Endothelial cell of umbilical vein (primary cell): ENCODE data around the gene ATP10A. TPM values are rescaled to one million over a fixed set of nuclear protein-coding genes. Genes with fewer than 3 reads are reported as not detected.

Experiments used
- BruUV-seq: library from RNA; stranded (reverse); fragments of 400-500 nt; replicated peaks from 2 replicates; lab custom pipeline; 2021; lab: Mats Ljungman, UMichigan
- CTCF ChIA-PET: fragments of 300-600, 350-600 bp; sonication (Branson Sonifier 250); formaldehyde crosslinking; loops from one replicate; lab custom pipeline; 2021; ENCODE audit warnings: antibody characterized with exemption, inconsistent platforms; lab: Charles Lee
- POLR2A ChIA-PET: fragments of 300-600, 350-600 bp; sonication (Branson Sonifier 250); formaldehyde crosslinking; loops from one replicate; lab custom pipeline; 2021; ENCODE audit warnings: antibody characterized with exemption, inconsistent platforms; lab: Charles Lee
- DNase-seq: peaks from one replicate; pipeline ENCODE4 v3.0.0-alpha.2; 2011; ENCODE audit warnings: low read depth, low spot score
- FAIRE-seq: peaks from 2 replicates; lab custom pipeline; 2011; peaks lifted over from hg19 to GRCh38; lab: Jason Lieb, UNC
- H2AFZ ChIP-seq: 2 replicates; pipeline ENCODE4 v1.6.0; 2012; ENCODE audit warnings: low read depth, low read length, control low read depth, inconsistent platforms
- H3K27ac ChIP-seq: 2 replicates; pipeline ENCODE4 v1.5.1; 2011; ENCODE audit warnings: low read depth, mild to moderate bottlenecking, control low read depth, low read length, moderate library complexity; ENCODE audit not compliant: insufficient read depth
- H3K27me3 ChIP-seq, 2 experiments: 2 replicates each; pipeline versions ENCODE4 v1.6.0 to v1.6.1; 2011; ENCODE audit warnings: low read length in 2 of 2, mixed read lengths in 1 of 2; ENCODE audit not compliant: control insufficient read depth in 2 of 2, insufficient read depth in 2 of 2
- H3K36me3 ChIP-seq, 2 experiments: 2 replicates in 1 of 2; 3 replicates in 1 of 2; pipeline ENCODE4 v1.5.1; 2011; ENCODE audit warnings: low read length in 2 of 2, mild to moderate bottlenecking in 1 of 2, moderate library complexity in 1 of 2; ENCODE audit not compliant: control insufficient read depth in 2 of 2, insufficient read depth in 2 of 2; ENCODE audit errors: extremely low read depth in 1 of 2
- H3K4me1 ChIP-seq: 3 replicates; pipeline ENCODE4 v1.5.1; 2011; ENCODE audit warnings: mild to moderate bottlenecking, low read length; ENCODE audit not compliant: control insufficient read depth, insufficient read depth; ENCODE audit errors: extremely low read depth
- H3K4me2 ChIP-seq: 2 replicates; pipeline ENCODE4 v1.6.1; 2011; ENCODE audit warnings: low read length, control low read depth, mixed read lengths; ENCODE audit not compliant: insufficient read depth
- H3K4me3 ChIP-seq, 3 experiments: fragments of 200-600 bp in 1 of 3; sonication (generic), shearing (Covaris generic) in 1 of 3; replicated peaks in 1 of 3; 2 replicates each; pipeline ENCODE4 v1.5.1; 2011 to 2016; ENCODE audit warnings: control low read depth in 3 of 3, low read length in 3 of 3, mild to moderate bottlenecking in 2 of 3, inconsistent platforms in 1 of 3, low read depth in 1 of 3, moderate library complexity in 1 of 3; ENCODE audit not compliant: insufficient read depth in 1 of 3
- H3K79me2 ChIP-seq: 2 replicates; pipeline ENCODE4 v1.6.0; 2012; ENCODE audit warnings: low read length, inconsistent platforms; ENCODE audit not compliant: control insufficient read depth, insufficient read depth
- H3K9ac ChIP-seq: replicated peaks from 2 replicates; pipeline ENCODE3; 2011; ENCODE audit warnings: low read length, control low read depth; ENCODE audit not compliant: insufficient read depth; ENCODE audit errors: extremely low read depth
- H3K9me1 ChIP-seq: replicated peaks from 3 replicates; pipeline ENCODE4 v1.6.0; 2011; ENCODE audit warnings: mild to moderate bottlenecking, low read length; ENCODE audit not compliant: control insufficient read depth, insufficient read depth; ENCODE audit errors: extremely low read depth
- H3K9me3 ChIP-seq: replicated peaks from 2 replicates; pipeline ENCODE4 v1.5.1; 2012; ENCODE audit warnings: low read length, inconsistent platforms; ENCODE audit not compliant: control insufficient read depth, insufficient read depth
- H4K20me1 ChIP-seq: replicated peaks from 2 replicates; pipeline ENCODE3; 2011; ENCODE audit warnings: mild to moderate bottlenecking, low read length; ENCODE audit not compliant: control insufficient read depth, insufficient read depth; ENCODE audit errors: extremely low read depth
- CTCF ChIP-seq, 2 donors: IDR thresholded peaks; 1 replicate in 1 of 2; 2 replicates in 1 of 2; pipeline ENCODE4 v1.5.1; 2011; ENCODE audit warnings: low read length in 2 of 2, mild to moderate bottlenecking in 2 of 2, moderate library complexity in 2 of 2, control low read depth in 1 of 2, inconsistent platforms in 1 of 2, low read depth in 1 of 2; ENCODE audit not compliant: insufficient read depth in 1 of 2; ENCODE audit errors: extremely low read depth in 1 of 2
- EZH2 ChIP-seq: IDR thresholded peaks from 2 replicates; pipeline ENCODE4 v1.6.1; 2012; ENCODE audit warnings: borderline replicate concordance, low read depth, mild to moderate bottlenecking, moderate library complexity, low read length, inconsistent platforms; ENCODE audit not compliant: severe bottlenecking
- GATA2 ChIP-seq: IDR thresholded peaks from 2 replicates; pipeline ENCODE4 v1.7.0; 2011; ENCODE audit warnings: low read depth, mild to moderate bottlenecking, moderate library complexity, mixed read lengths, low read length; ENCODE audit not compliant: insufficient read length, insufficient read depth
- MAX ChIP-seq: IDR thresholded peaks from 2 replicates; pipeline ENCODE4 v1.6.1; 2011; ENCODE audit not compliant: insufficient read depth, insufficient read length
- MYC ChIP-seq: IDR thresholded peaks from one replicate; pipeline ENCODE4 v1.6.1; 2011; ENCODE audit warnings: mild to moderate bottlenecking, low read depth, low read length
- POLR2A ChIP-seq: IDR thresholded peaks from 2 replicates; pipeline ENCODE4 v1.6.1; 2012; ENCODE audit warnings: low read depth, mild to moderate bottlenecking, control low read depth, low read length
- POLR2AphosphoS5 ChIP-seq: IDR thresholded peaks from 2 replicates; pipeline ENCODE4 v1.6.1; 2012; ENCODE audit warnings: low read depth, mild to moderate bottlenecking, control low read depth, low read length, moderate library complexity; ENCODE audit not compliant: insufficient read depth
- dilution Hi-C: fragments of 300-500 bp; cut with MboI; formaldehyde crosslinking; loops from one replicate; pipeline ENCODE4 v1.15.0; 2019; ENCODE audit warnings: low sequenced_read_pairs; ENCODE audit not compliant: extremely low pct_ligation_motif_present
- intact Hi-C: fragments of 100-400 bp; cut with micrococcal nuclease; formaldehyde crosslinking; loops from one replicate; pipeline ENCODE4 v1.10.0; 2022
- polyA plus RNA-seq, 4 experiments: library from polyadenylated mRNA; depleted of rRNA in 3 of 4; stranded (reverse) in 3 of 4; unstranded in 1 of 4; fragments of >200 nt; gene quantifications; 2 replicates each; pipeline versions ENCODE4 v1.2.1 to v1.2.3, GENCODE V29; 2011 to 2012; ENCODE audit warnings: missing spikeins in 1 of 4
- total RNA-seq: library from RNA; stranded (reverse); gene quantifications from 2 replicates; pipeline ENCODE4 v1.2.3, GENCODE V29; 2021

ATP10A gene
- total and polyA plus RNA-seq, 2 donors (not counting 3 experiments of a cell fraction or from before 2014, with no cell fraction given) = not detected

GRCh38 chr15:25687276-25687675 lies 175.9 kb downstream of the ATP10A start:
- TF ChIP-seq MYC (no peak), CTCF (IDR thresholded peaks at IDR 0.05; ENCODE audit: extremely low read depth in 1 of 2, insufficient read depth in 1 of 2, low read depth in 1 of 2, low read length in 2 of 2) (no peak), MAX (no peak), EZH2 (no peak), POLR2A (no peak), GATA2 (no peak), POLR2AphosphoS5 (no peak)
- Histone ChIP-seq H3K4me3 (no peak overlapping the region), H3K79me2 (no peaks in the 10 kb centered on the region), H3K4me1 (no peaks in the 10 kb centered on the region), H3K4me2 (no peak overlapping the region), H3K27me3 (no peaks in the 10 kb centered on the region), H3K27ac (no peak overlapping the region), H3K9me3 (peaks cover 23% of the 10 kb centered on the region), H4K20me1 (no peaks in the 10 kb centered on the region), H3K9me1 (no peaks in the 10 kb centered on the region), H3K36me3 (no peaks in the 10 kb centered on the region), H3K9ac (no peak overlapping the region), H2AFZ (no peak overlapping the region)
- intact Hi-C loops = no loop called here
- ChIA-PET CTCF (no interaction called here), POLR2A (no interaction called here)
- DNase-seq (no peak), FAIRE-seq (no peak)
- BruUV-seq = no TSS peak
- dilution Hi-C loops = no loop called here
